Neuron (in vitro differentiated cells): ENCODE measurements around the gene UTS2B.

Experiments
- H2AFZ ChIP-seq: one replicate; pipeline ENCODE4 v1.6.1; 2013; ENCODE audit warnings: low read depth, mild to moderate bottlenecking, inconsistent platforms, low read length, moderate library complexity
- H3K27me3 ChIP-seq: one replicate; pipeline ENCODE4 v1.6.1; 2013; ENCODE audit warnings: low read length; ENCODE audit not compliant: insufficient read depth
- H3K36me3 ChIP-seq: one replicate; pipeline ENCODE4 v1.6.1; 2013; ENCODE audit warnings: low read length; ENCODE audit not compliant: insufficient read depth
- H3K4me1 ChIP-seq: one replicate; pipeline ENCODE4 v1.6.1; 2013; ENCODE audit warnings: low read length; ENCODE audit not compliant: insufficient read depth
- H3K4me3 ChIP-seq: 2 replicates; pipeline ENCODE4 v1.5.1; 2013; ENCODE audit warnings: mild to moderate bottlenecking, low read length, moderate library complexity
- H3K9me3 ChIP-seq: one replicate; pipeline ENCODE4 v1.6.1; 2013; ENCODE audit warnings: low read length

The UTS2B gene, protein sequence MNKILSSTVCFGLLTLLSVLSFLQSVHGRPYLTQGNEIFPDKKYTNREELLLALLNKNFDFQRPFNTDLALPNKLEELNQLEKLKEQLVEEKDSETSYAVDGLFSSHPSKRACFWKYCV

GRCh38 chr3:191329654-191330529 is at the start of gene UTS2B:
Gene UTS2B (minus strand): TSS chr3:191330526. CDS start chr3:191282189, 48,337 bp downstream.
- Histone ChIP-seq H3K27me3 (no peaks in the 10 kb centered on the region), H3K36me3 (no peaks in the 10 kb centered on the region), H3K4me1 (peaks cover 22% of the 10 kb centered on the region), H3K4me3 (peak within 1 kb of the TSS; percentile 75), H3K9me3 (no peaks in the 10 kb centered on the region), H2AFZ (peak within 1 kb of the TSS; percentile 75)

DNA sequence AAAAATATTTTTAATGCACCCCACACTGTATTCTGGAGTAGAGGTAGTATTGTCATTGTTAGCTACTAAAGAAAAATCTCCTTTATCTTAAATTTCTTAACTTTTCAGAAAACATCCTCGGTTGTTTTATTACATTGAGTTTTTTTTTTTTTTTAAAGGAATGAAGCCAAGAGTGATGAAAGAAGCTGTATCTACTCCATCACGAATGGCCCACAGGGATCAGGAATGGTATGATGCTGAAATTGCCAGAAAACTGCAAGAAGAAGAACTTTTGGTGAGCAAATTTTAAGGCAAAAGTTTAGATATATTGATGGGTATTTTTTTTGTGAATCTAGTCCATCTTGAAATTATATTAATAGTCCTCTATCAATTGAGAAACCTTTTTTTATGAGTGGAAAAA is 49.7 kb upstream of the UTS2B start:
- H3K4me3 ChIP-seq = no peak overlapping the region
- H3K27me3 ChIP-seq = no peaks in the 10 kb centered on the region
- H3K36me3 ChIP-seq = peaks cover 65% of the 10 kb centered on the region
- no peak overlapping the region for H2AFZ ChIP-seq
- H3K4me1 ChIP-seq = no peaks in the 10 kb centered on the region
- H3K9me3 ChIP-seq = no peaks in the 10 kb centered on the region

DNA sequence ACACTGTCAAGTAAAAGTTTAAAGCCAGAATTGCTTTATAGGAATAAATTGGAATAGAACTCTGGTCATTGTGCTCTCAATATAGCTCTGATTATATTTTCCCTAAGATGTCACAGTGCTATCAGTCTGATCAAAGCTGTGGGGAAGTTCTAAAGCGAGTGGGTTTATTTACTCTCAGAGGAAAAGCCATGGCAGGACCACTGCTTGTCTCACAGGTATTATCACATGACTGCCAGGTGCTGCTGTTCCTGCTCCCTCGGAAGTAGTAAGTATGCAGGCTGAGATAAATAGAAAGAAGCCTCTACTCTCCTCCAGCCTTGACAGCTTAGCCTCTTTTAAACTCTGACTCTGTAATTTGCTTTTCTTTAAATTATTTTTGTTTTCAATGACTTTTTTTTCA is 49.1 kb upstream of the UTS2B start:
- no peaks in the 10 kb centered on the region for H3K9me3 ChIP-seq
- no peak overlapping the region for H2AFZ ChIP-seq
- H3K36me3 ChIP-seq = peaks cover 64% of the 10 kb centered on the region
- H3K4me3 ChIP-seq = no peak overlapping the region
- no peaks in the 10 kb centered on the region for H3K27me3 ChIP-seq
- no peaks in the 10 kb centered on the region for H3K4me1 ChIP-seq

DNA sequence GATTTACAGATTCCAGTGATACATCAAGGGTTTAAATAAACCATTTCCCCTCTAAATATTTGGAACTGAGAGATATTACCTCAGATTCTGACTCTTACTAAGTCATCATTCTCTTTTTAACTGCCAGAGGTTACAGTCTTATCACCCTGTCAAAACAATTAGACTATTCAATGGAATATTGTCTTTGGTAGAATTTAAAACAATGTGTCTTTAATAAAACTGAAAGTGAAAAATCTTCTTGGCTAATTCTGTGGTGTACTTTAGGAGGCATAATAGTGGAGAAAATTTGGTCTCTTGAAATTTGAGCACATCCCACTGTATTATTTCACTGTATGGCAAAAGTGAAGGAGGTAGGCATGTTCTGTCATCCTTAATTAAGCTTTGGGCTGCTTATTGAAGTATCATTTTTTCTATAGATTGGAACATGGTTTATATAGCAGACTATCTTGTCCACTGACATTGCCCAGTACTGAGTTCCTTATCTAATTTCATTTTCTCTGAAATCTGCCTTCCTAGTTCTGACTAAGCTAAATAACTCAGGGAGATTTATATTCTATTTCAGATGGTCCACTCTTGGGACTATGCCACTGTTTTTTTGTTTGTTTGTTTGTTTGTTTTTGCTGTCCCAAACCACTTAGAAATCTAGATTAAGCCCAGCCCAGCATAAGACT is 48.0 kb upstream of the UTS2B start:
- peaks cover 64% of the 10 kb centered on the region for H3K36me3 ChIP-seq

DNA sequence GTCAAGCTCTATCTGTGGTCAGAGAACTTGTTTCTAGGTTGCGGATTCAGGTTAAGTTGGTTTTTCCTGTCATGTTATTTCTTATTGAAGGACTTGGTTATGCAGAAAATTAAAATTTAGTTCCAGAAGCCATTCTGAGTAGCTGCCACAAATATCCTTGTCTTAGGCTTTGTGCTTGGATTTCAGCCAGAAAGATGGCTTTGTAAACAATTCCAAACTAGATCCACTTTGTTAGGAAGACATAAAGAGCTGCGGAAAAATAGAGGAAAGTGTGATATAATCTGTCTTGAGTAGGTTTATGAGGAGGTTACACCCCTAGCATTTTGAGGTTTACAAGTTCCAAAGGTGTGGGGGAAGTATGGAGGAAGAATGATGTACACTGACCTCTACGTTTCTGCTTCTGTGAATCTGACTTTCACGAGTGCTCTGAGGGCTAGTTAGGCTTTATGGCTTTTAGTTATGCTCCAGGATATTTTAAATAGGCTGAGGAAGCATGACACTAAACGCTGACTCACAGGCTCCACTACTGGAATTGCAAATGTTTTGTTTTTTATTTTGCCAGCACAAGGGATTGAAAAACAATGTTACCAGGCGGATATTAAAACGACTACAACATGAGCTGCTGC is 46.3 kb upstream of the UTS2B start:
- Histone ChIP-seq H3K9me3 (no peaks in the 10 kb centered on the region), H3K4me1 (no peaks in the 10 kb centered on the region), H2AFZ (no peak overlapping the region), H3K27me3 (no peaks in the 10 kb centered on the region), H3K4me3 (no peak overlapping the region), H3K36me3 (peaks cover 57% of the 10 kb centered on the region)

More for the DNA sequence above, 48.0 kb upstream of the UTS2B start:
- Histone ChIP-seq H3K4me1 (no peaks in the 10 kb centered on the region), H3K9me3 (no peaks in the 10 kb centered on the region), H3K27me3 (no peaks in the 10 kb centered on the region), H2AFZ (no peak overlapping the region), H3K4me3 (no peak overlapping the region)

- Histone ChIP-seq H3K9me3 (no peaks in the 10 kb centered on the region), H3K27me3 (no peaks in the 10 kb centered on the region), H3K4me3 (no peak overlapping the region), H3K36me3 (peaks cover 59% of the 10 kb centered on the region), H2AFZ (no peak overlapping the region), H3K4me1 (no peaks in the 10 kb centered on the region)
Measured at GRCh38 chr3:191373327-191373726, 43.0 kb upstream of the UTS2B start.

DNA sequence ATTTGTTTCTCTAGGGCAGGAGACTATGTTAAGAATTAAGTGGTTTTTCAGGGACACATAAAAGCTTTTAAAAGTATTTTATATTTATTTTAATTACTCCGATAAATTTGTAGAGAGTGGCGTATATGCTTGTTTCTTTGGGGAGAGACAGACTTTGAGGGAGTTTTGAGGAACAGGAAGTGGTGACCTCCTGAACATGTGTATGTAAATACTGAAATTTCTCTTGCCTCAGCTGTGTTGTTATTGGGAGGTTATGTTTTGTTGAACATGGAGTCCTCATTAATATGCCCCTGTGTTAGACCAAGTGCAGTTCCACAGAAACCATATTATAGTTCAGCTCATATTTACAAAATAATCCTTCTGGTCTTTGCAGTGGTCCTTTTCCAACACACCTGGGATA is 41.8 kb upstream of the UTS2B start:
- Histone ChIP-seq H3K4me3 (no peak overlapping the region), H2AFZ (no peak overlapping the region), H3K9me3 (no peaks in the 10 kb centered on the region), H3K36me3 (peaks cover 68% of the 10 kb centered on the region), H3K27me3 (no peaks in the 10 kb centered on the region), H3K4me1 (no peaks in the 10 kb centered on the region)

DNA sequence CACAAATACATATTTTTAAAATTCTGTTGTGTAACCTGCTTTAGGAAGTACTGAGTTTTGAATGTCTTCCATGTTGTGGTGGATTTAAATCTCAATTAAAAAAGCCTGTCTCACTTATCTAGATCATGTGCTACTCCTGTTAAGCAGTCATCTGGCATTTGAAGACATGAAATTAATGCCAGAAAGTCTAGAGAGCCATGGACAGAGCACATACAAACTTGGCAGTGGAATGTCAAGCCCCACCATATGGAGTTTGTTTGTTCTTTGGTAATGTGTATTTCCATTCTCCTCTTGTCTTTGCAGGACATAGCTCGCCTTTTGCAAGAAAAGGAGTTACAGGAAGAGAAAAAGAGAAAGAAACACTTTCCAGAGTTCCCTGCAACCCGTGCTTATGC is 39.3 kb upstream of the UTS2B start:
- Histone ChIP-seq H2AFZ (no peak overlapping the region), H3K4me1 (no peaks in the 10 kb centered on the region), H3K9me3 (no peaks in the 10 kb centered on the region), H3K4me3 (no peak overlapping the region), H3K27me3 (no peaks in the 10 kb centered on the region), H3K36me3 (peaks cover 66% of the 10 kb centered on the region)

DNA sequence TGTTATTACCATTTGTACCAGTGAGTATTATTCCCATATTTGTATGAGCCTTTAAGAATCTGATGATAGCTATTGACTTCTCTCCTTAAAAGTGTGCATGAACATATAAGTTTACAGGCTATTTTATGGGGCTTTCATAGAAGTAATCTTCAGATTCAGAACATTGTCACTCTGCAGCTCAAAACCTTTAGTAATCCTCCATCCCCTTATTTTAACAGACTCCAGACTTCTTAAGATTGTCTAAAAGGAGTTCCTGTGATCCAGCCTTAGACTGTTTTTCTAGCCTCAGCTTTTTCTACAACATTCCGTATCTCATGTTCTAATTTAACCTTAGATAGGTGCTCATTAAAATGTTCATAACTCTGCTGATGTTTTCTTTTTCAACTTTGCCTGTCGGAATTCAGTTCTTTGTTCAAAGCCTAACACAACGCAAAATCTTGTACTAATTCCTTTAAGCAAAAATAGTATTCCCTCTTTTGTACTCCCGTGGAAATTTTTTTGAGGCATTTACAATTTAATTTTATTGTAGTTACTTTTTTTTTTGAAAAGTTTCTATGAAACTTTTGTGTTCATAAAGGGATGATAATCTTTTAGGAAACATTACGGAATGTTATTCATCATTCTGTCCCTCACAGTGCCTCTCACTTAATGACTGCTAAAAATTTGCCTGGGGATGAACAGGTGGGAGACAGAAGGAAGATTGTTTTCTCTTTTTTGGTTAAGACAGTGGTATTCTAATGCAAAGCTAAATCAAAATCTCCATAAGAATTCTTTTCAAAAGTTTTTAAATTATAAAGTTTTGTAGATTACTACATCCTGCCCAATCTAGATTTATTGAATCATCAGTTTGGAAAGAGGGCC is 38.7 kb upstream of the UTS2B start:
- H3K36me3 ChIP-seq = peaks cover 68% of the 10 kb centered on the region
- no peak overlapping the region for H3K4me3 ChIP-seq
- no peaks in the 10 kb centered on the region for H3K4me1 ChIP-seq
- H3K27me3 ChIP-seq = no peaks in the 10 kb centered on the region
- no peak overlapping the region for H2AFZ ChIP-seq
- no peaks in the 10 kb centered on the region for H3K9me3 ChIP-seq

DNA sequence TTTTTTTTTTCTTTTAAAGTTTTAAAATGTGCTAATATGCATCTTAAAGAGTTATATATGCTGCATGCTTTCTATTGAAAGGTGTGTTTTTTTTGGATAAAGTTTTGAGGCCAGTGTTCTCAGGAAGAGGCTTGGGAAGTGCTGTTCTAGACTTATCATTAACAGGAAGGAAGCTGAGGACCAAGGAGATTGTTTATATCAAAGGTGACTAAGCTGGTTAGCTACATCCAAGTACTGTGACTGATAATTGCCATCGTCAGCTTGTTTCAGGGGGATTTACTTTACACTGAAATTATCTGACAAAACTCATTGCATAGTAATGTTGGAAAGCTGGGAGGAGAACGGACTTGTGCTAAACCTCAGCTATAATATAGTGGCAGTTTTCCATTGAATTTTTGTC is 36.3 kb upstream of the UTS2B start:
- H3K9me3 ChIP-seq = no peaks in the 10 kb centered on the region
- no peaks in the 10 kb centered on the region for H3K27me3 ChIP-seq
- H3K4me1 ChIP-seq = no peaks in the 10 kb centered on the region
- no peak overlapping the region for H3K4me3 ChIP-seq
- H2AFZ ChIP-seq = no peak overlapping the region
- H3K36me3 ChIP-seq = peaks cover 72% of the 10 kb centered on the region

DNA sequence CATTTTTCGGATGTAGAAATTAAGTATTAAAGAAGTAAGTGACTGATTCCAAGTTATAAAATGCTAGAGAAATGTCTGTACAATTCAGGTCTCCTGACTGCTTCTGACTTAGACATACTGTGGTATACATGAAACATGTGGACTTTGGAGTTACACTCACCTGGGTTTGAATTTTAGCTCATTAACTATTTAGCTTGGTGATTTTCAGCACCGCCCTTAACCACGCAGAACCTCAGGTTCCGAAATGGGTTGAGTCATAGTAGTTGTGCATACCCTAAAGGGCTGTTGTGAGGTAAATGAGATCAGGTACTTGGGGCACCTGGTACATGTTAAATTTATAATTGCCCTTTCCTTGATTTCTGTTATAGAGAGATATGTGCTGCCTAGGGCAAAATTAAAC is 32.9 kb upstream of the UTS2B start:
- Histone ChIP-seq H2AFZ (no peak overlapping the region), H3K4me1 (peaks cover 6% of the 10 kb centered on the region), H3K36me3 (peaks cover 78% of the 10 kb centered on the region), H3K9me3 (peaks cover 4% of the 10 kb centered on the region), H3K4me3 (no peak overlapping the region), H3K27me3 (no peaks in the 10 kb centered on the region)

DNA sequence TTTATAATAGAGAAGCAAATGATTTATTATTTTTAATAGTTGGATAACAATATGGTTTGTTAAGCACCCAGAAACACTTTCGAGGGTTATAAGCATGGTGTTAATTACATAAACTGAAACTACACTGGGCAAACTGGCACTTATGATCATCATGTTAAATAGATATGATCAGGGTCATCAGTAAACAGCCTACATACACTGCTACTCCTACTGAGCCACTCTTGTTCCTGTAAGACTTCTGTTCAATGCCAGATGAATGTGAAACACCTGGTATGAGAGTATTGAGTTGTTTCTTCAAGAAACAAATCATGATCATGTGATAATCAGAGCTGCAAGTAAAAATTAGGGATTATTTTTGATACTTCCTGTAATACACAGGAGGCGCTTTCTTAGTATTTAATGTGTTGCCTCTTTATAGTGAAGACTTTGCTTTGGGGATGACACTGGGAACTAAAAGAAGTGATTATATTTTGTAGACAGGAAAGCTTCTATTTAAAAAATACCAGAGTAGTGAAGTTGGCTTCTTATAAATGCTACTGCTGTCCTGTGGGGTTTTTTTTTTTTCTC is 32.3 kb upstream of the UTS2B start:
- H3K9me3 ChIP-seq = peaks cover 4% of the 10 kb centered on the region
- H3K4me3 ChIP-seq = no peak overlapping the region
- peaks cover 6% of the 10 kb centered on the region for H3K4me1 ChIP-seq
- no peak overlapping the region for H2AFZ ChIP-seq
- peaks cover 81% of the 10 kb centered on the region for H3K36me3 ChIP-seq
- no peaks in the 10 kb centered on the region for H3K27me3 ChIP-seq
